ENCODE results near the gene PAFAH1B1. TPM values are rescaled to one million over a fixed set of nuclear protein-coding genes. Genes with fewer than 3 reads are reported as not detected.

Gene PAFAH1B1
- total RNA-seq, 4 donors from 2014 or later, result 84.4 to 189 (median 159) TPM

- H3K4me3 ChIP-seq, result peak overlapping the region; percentile 57 to 80
- H3K4me1 ChIP-seq, result peaks cover 0 to 25% of the 10 kb centered on the region in 2 donors
- no peak for DNase-seq
- H3K27ac ChIP-seq, result peak overlapping the region in 1 of 2 donors; percentile 24
- TF ChIP-seq CTCF (IDR thresholded peaks at IDR 0.05) (no peak), POLR2A (IDR thresholded peaks at IDR 0.05) (no peak)
- no peaks in the 10 kb centered on the region for H3K27me3 ChIP-seq
- H3K9me3 ChIP-seq, result no peaks in the 10 kb centered on the region
- intact Hi-C loops (cut with DNase I; ENCODE audit: low total_unique reads), result no loop called here
- H3K36me3 ChIP-seq, result no peaks in the 10 kb centered on the region
Observed at GRCh38 chr17:2710071-2710802, 116.8 kb downstream of the PAFAH1B1 start.

GRCh38 chr17:2710803-2711607 is 117.6 kb downstream of the PAFAH1B1 start:
- intact Hi-C loops (cut with DNase I; ENCODE audit: low total_unique reads), result no loop called here
- Histone ChIP-seq H3K4me3 (peak overlapping the region; percentile 57 to 80), H3K9me3 (no peaks in the 10 kb centered on the region), H3K4me1 (peaks cover 0 to 25% of the 10 kb centered on the region in 2 donors), H3K36me3 (no peaks in the 10 kb centered on the region), H3K27ac (peak overlapping the region; percentile 24 to 50), H3K27me3 (no peaks in the 10 kb centered on the region)
- DNase-seq, result no peak
- TF ChIP-seq CTCF (IDR thresholded peaks at IDR 0.05) (no peak), POLR2A (IDR thresholded peaks at IDR 0.05) (no peak)

- intact Hi-C loops (cut with DNase I; ENCODE audit: low total_unique reads), result no loop called here
- H3K36me3 ChIP-seq, result no peaks in the 10 kb centered on the region
- H3K4me1 ChIP-seq, result peaks cover 0 to 25% of the 10 kb centered on the region in 2 donors
- H3K9me3 ChIP-seq, result no peaks in the 10 kb centered on the region
- peak; percentile 95 to 97 for DNase-seq
- peak within 1 kb of the TSS; percentile 57 to 80 for H3K4me3 ChIP-seq
- TF ChIP-seq POLR2A (IDR thresholded peaks at IDR 0.05) (peak; percentile 63 to 71), CTCF (IDR thresholded peaks at IDR 0.05) (peak in 3 of 4 experiments; percentile 10 to 46 (median 19))
- H3K27me3 ChIP-seq, result no peaks in the 10 kb centered on the region
- H3K27ac ChIP-seq, result peak within 1 kb of the TSS; percentile 58 to 74
Observed at GRCh38 chr17:2711608-2712299, 118.3 kb downstream of the PAFAH1B1 start, which contains the start of gene CLUH. Gene CLUH (minus strand): TSS chr17:2711764. CDS start chr17:2711661, 103 bp downstream.

GRCh38 chr17:2712300-2713043 is 119.0 kb downstream of the PAFAH1B1 start:
- intact Hi-C loops (cut with DNase I; ENCODE audit: low total_unique reads), result no loop called here
- H3K36me3 ChIP-seq, result no peaks in the 10 kb centered on the region
- TF ChIP-seq POLR2A (IDR thresholded peaks at IDR 0.05) (no peak), CTCF (IDR thresholded peaks at IDR 0.05) (no peak)
- H3K4me3 ChIP-seq, result peak overlapping the region; percentile 57 to 80
- DNase-seq, result no peak
- H3K27ac ChIP-seq, result peak overlapping the region; percentile 58 to 74
- H3K4me1 ChIP-seq, result peaks cover 0 to 25% of the 10 kb centered on the region in 2 donors
- no peaks in the 10 kb centered on the region for H3K9me3 ChIP-seq
- H3K27me3 ChIP-seq, result no peaks in the 10 kb centered on the region
